Measurements from ENCODE around the gene UPF2.
A peak's percentile ranks its signal among the peaks of the same experiment; 100 is the strongest.

The UPF2 gene

GRCh38 chr10:11881030-11881476, 161.6 kb downstream of the UPF2 start:
- no peak for DNase-seq

DNA sequence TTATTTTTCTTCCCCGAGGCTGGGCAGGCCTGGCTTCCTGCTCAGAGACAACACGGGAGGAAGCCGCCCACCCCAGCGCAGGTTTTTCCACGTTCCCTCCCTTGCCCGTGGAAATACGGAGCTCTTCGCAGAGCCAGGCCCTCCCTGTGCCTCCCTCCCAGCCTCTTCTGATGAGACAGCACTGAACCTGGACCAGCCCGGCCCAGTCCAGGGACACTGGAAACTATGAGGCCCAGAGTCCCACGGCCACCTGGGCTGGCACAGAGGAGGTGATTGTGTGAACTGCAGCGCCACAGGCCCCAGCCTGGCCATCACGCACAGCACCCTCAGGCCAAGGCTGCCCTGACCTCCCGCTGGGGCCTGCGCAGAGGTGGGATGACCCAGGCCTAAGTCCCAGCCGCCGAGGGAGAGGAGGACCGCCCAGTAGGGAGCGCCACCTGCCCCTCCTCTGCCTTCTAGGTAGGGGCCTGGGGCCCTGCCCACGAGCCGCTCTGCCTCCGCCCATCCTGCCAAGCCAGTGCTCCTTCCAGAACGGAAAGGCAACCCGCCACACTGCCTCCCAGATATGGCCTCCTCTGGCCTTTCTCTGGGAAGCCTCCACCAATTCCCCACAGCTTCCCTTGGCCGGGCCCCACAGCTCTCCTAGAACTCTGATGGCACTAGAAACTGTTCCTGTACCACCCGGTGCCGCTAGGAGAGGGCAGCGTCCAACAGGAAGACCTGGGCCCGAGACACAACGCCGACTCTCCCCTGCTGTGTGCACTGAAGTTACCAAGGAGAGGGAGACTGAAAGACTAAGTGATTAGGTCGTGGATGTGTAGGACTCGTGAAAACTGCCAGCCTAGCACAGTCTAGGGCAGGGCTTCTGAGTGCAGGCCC, 162.2 kb downstream of the UPF2 start:
- no peak for DNase-seq

- no peak for DNase-seq
Measured at GRCh38 chr10:11879387-11880094, 163.1 kb downstream of the UPF2 start.

DNA sequence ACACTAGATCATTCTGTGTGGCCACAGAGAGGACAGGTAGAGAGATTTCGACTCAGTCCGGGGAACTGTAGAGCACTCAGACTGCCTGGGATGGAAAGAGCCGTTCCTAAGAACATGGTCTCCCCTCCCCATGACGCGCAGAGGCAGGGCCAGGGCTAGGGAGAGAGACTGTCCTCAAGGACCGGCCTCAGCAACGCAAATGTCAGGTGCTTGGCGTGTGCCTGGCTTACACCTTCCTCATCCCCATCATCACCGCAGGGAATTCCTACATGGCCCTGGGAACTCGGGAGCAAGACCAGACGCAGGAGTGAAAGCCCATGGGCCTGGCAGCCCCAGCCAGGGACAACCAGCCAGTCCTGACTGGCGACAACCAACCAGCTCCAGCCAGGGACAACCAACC, 163.8 kb downstream of the UPF2 start:
- DNase-seq, result no peak

DNA sequence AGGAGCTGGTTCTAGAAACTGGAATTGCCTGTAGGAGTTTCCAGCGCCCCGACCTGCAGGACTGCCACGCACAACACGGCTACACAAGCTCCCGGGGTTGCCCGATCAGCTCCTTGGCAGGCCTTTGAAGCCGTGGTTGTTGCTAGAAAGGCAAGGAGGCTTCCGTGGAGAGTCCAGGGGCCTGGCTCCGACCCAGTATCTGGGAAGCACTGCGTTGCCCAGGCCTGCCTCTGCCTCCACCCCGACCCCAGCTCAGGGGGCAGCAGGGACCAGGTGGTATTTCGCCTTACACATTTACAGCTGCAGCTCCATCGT, 165.1 kb downstream of the UPF2 start:
- DNase-seq, result no peak

GRCh38 chr10:11876805-11877590, 165.6 kb downstream of the UPF2 start:
- no peak for DNase-seq

DNA sequence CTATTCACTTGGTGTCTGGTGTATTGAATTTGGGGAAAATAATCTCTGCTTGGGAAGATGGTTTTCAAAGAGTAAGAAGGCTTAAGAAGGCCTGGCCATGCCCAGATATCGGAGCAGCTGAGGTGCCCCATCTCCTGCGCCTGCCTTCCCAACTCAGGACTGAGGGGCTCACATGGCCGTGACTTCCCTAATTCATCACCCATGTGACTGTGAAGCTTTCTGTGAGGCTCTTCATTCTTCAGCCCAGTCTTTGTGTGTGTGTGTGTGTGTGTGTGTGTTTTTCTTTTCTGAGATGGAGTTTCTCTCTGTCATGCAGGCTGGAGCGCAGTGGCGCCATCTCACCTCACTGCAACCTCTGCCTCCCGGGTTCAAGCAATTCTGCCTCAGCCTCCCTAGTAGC, 166.3 kb downstream of the UPF2 start:
- no peak for DNase-seq

DNA sequence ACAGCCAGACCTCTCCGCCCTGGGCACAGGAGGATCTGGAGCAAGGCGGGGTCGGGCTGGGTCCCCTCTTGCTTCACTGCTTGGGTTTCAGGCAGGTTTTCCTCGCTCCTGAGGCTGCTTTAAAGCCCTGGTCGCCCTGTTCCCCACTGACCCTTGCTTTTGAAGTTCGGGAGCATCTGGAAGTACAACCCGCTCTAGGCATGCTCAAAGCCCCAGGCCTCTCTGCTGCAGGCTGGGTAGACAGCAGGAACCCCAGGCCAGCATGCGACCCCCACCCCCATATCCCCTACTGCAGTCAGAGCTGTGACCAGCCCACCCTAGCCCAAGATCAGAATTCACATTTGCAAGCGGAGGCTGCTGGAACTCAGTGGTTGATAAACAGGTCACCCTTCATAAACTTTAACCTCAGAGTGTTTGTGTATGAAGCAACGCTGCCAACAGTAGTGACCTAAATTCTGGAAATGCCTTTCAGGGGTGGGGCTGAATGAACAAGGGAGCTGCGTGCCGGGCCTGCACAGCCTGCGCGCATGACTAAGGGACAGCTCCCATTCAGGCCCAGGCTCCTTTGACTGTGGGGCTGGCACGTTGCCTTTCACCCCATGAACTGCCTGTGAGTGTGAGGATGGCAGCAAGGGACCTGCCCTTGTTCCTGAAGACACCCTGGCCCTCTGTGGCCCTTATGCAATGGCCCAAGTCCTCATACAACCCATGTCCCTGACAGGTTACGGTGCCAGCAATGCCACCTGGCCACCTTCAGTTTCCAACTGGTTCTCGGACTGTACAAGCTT, 166.9 kb downstream of the UPF2 start:
- no peak for DNase-seq

DNA sequence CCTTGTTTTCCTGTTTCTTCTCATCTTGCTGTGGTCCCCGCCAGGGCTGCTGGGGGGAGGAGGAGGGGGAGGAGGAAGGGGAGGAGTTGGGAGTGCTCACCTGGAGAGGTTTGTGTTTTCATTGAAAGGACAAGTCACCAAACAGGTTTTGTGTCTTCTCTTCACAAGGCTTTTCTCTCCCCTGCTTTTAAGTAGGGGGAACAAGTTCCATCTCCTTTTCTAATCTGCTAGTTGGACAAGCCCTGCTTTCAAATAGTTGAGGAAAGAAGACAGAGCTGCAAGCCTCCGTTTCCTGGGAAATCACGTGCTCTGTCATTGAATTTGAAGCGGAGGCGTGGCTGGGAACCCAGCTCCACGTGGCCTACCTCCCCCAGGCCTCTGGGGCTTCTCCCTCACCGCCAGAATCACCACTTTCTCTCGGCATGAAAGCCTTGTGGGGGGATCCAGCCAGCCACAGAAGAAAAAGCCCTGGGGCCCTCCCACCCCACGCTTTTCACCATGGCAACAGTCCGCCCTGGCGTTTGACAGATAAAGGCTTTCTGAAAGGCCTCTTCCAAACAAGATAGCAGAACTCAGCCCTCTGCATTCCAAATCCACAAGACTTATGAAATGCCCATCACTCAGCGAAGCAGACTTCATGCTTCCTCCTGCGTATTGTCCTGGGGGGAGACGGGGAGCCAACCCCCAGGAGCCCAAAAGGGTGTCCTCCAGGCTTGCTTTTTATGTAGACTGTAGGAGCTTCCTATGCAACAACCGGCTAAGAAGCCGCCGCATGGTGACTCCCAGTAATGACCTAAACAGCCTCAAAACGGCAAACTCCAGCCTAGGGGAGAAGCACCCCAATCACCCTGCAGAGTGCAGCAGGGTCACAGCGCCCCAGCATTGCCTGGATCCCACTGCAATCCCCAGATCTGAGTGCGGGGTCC, 167.8 kb downstream of the UPF2 start:
- peak; percentile 70 for DNase-seq

DNA sequence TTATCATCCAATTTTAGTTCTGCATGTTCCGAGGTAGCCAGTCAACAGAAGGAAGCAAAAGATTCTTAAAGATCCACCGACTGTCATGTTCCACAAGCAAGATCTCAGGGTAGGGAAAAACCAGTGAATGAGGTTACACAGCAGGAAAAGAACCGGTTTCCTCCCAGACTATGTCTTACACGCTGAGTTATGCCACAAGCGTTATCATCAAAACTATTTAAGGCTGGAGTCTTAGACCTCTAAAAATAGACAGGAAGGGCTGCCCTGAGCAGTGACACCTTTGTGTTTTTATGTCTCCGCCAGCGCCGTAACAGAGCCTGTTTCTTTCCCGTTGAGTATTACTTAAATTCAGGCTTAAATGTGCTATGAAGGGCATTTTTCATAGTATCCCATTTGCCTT, 171.1 kb downstream of the UPF2 start:
- DNase-seq, result no peak

GRCh38 chr10:11870900-11871400, 171.7 kb downstream of the UPF2 start:
- no peak for DNase-seq

GRCh38 chr10:11870461-11870780, 172.2 kb downstream of the UPF2 start:
- DNase-seq, result no peak

All from NCI-H510A treated with DMSO at 0.1 percent for 48 hours (cell line).